Prostate gland (tissue), 2 donors: Measurements from ENCODE around the gene KRT72. TPM values are rescaled to one million over a fixed set of nuclear protein-coding genes. Genes with fewer than 3 reads are reported as not detected.

ENCODE experiments used
- DNase-seq: peaks from one replicate; pipeline ENCODE4 v3.0.0-alpha.2; 2019; ENCODE audit warnings: low spot score
- H3K27ac ChIP-seq, 2 donors: fragments of 200-600 bp; sonication (generic); 2 replicates each; pipeline ENCODE4 v1.5.1; 2017 to 2019
- H3K27me3 ChIP-seq: fragments of 200-600 bp; sonication (generic); replicated peaks from 2 replicates; pipeline ENCODE4 v1.5.1; 2019; ENCODE audit not compliant: insufficient read depth
- H3K36me3 ChIP-seq, 2 donors: fragments of 200-600 bp; sonication (generic); 1 replicate in 1 of 2; 2 replicates in 1 of 2; pipeline versions ENCODE4 v1.5.1 to v1.8.1; 2017 to 2019
- H3K4me1 ChIP-seq: fragments of 200-600 bp; sonication (generic); replicated peaks from 2 replicates; pipeline ENCODE4 v1.5.1; 2019
- H3K4me3 ChIP-seq, 2 donors: fragments of 200-600 bp; sonication (generic); 2 replicates each; pipeline ENCODE4 v1.5.1; 2017 to 2019
- H3K9me3 ChIP-seq: fragments of 200-600 bp; sonication (generic); 2 replicates; pipeline ENCODE4 v1.5.1; 2017
- POLR2A ChIP-seq: fragments of 450-650 bp; IDR thresholded peaks from one replicate; pipeline ENCODE4 v1.6.1; 2016; ENCODE audit warnings: antibody characterized with exemption, mild to moderate bottlenecking
- POLR2AphosphoS5 ChIP-seq: sonication (generic); formaldehyde crosslinking; IDR thresholded peaks from one replicate; pipeline ENCODE4 v1.6.1; 2017; ENCODE audit warnings: antibody characterized with exemption
- WGBS: methylation state at CpG from one replicate; pipeline ENCODE4 v1.1.5; 2018; 5-methylcytosine and 5-hydroxymethylcytosine counted together
- intact Hi-C: fragments of 100-400 bp; cut with DNase I; formaldehyde crosslinking; loops from one replicate; pipeline ENCODE4 v1.14.2; 2022
- total RNA-seq, 2 donors: library from RNA; depleted of rRNA; stranded (reverse); fragments of >200 nt; gene quantifications; one replicate each; pipeline ENCODE4 v1.1.0, GENCODE V29; 2016
- TF ChIP-seq, protein P1 (sequence below), 4 experiments: fragments of 200-600 bp in 2 of 4; fragments of 450-650 bp in 2 of 4; sonication (generic) in 2 of 4; IDR thresholded peaks; 1 replicate in 3 of 4; 2 replicates in 1 of 4; pipeline ENCODE4 v1.5.1; 2016 to 2019; ENCODE audit warnings: antibody characterized with exemption in 4 of 4, mild to moderate bottlenecking in 2 of 4, moderate library complexity in 2 of 4

Gene KRT72
- total RNA-seq, 2 donors from 2014 or later, result 22.1 TPM; not detected in 1

DNA sequence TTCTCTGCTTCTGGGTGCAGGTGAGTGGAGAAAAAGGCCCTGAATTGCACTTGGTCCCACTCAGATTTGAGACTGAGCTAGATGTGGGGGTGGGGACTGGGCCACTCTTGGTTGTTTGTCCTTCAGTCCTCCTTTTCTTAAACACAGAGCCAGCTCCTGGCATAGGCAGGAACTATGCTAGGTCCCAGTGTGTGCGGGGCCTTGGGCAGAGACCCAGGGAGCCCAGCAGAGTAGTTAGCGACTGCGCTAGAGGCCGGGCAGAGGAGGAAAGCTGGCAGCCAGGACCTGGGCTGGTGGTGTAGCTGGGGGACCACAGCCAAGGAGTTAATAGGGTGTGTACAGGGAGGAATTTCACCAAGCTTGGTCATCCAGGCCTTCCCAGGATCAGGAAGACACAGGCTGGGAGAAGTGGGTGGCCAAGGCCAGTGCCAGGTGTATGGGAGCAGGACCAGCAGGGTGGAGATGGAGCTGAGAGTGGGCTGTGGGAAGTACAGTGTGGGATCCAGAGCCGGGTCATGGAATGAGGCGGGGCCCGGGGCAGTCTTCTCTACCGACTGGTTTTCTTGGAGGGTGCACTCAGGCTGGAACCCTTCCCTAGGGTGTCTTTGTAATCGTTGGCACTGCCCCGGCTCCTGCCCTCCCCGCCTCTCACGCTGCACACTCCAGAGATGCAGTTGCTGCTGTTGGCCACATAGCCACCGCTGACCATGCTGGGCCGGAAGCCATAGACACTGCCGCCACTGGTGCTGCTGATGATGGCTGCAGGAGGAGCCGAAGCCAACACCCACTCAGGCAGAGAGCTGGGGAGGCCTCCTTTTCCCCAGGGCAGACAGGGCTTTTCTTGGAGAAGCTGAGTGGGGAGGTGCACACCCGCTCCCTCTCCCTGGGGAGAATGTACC lies 57.0 kb downstream of the KRT72 start:
- H3K27ac ChIP-seq, result no peak overlapping the region
- H3K9me3 ChIP-seq, result no peaks in the 10 kb centered on the region
- 51% methylated on average over 17 of the region's 17 CpGs for WGBS
- TF ChIP-seq, protein P1, sequence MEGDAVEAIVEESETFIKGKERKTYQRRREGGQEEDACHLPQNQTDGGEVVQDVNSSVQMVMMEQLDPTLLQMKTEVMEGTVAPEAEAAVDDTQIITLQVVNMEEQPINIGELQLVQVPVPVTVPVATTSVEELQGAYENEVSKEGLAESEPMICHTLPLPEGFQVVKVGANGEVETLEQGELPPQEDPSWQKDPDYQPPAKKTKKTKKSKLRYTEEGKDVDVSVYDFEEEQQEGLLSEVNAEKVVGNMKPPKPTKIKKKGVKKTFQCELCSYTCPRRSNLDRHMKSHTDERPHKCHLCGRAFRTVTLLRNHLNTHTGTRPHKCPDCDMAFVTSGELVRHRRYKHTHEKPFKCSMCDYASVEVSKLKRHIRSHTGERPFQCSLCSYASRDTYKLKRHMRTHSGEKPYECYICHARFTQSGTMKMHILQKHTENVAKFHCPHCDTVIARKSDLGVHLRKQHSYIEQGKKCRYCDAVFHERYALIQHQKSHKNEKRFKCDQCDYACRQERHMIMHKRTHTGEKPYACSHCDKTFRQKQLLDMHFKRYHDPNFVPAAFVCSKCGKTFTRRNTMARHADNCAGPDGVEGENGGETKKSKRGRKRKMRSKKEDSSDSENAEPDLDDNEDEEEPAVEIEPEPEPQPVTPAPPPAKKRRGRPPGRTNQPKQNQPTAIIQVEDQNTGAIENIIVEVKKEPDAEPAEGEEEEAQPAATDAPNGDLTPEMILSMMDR (IDR thresholded peaks at IDR 0.05), result peak in 1 of 4 experiments; percentile 19
- no peak for TF ChIP-seq POLR2AphosphoS5
- DNase-seq, result no peak
- no peak overlapping the region for H3K4me3 ChIP-seq
- intact Hi-C loops, result no loop called here
- H3K4me1 ChIP-seq, result no peaks in the 10 kb centered on the region
- H3K36me3 ChIP-seq, result no peaks in the 10 kb centered on the region
- H3K27me3 ChIP-seq, result no peaks in the 10 kb centered on the region

DNA sequence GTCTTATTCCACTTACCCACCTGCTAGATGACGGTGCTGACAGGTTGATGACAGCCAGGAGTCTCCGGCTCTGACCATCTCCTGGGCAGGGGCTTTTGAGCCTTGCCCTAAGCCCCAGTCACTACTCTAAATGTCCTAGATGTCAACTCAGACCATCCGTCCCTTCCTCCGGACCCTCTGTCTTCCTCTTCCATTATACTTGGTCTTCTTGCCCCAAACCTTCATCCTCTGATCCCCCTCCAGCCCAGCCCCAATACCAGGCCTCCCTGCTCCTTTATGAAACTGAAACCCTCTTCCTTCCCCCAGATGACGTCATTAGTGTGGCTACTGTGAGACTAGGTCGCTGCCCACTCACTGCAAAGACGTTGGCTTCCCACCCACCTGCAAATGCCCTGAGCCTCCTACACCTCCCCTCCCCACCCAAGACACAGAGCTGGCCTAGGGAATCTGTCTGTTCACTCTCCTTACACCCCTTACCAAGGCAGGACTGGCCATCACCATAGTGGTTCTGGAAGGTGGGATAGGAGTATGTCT lies 58.4 kb downstream of the KRT72 start:
- WGBS, result 83% methylated on average over 7 of the region's 7 CpGs
- Histone ChIP-seq H3K36me3 (no peaks in the 10 kb centered on the region), H3K27me3 (no peaks in the 10 kb centered on the region), H3K27ac (no peak overlapping the region), H3K4me3 (no peak overlapping the region), H3K4me1 (no peaks in the 10 kb centered on the region), H3K9me3 (no peaks in the 10 kb centered on the region)
- intact Hi-C loops, result no loop called here
- no peak for TF ChIP-seq POLR2A
- TF ChIP-seq POLR2AphosphoS5, result no peak
- TF ChIP-seq, protein P1 (IDR thresholded peaks at IDR 0.05), result no peak
- no peak for DNase-seq

DNA sequence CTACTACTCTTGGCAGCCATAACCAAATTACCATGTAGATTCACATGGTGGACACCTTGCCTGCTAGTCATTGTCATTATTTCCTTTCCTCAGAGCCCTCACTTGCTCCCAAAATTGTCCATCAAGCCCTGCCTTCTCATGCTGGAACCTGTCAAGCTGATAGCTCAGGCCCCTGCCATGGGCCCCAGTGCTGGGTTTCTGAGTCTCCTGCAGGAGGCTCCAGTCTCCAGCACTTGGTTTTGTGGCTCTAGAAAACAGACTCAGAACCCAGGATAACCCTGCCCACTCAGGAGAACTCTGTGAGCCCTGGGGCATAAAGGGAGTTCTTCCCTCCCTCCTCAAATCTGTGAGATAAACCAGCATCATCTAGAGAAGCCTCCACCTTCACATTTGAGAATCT lies 59.1 kb downstream of the KRT72 start:
- no peak for DNase-seq
- Histone ChIP-seq H3K27me3 (no peaks in the 10 kb centered on the region), H3K4me1 (no peaks in the 10 kb centered on the region), H3K27ac (no peak overlapping the region), H3K4me3 (no peak overlapping the region), H3K36me3 (no peaks in the 10 kb centered on the region), H3K9me3 (no peaks in the 10 kb centered on the region)
- intact Hi-C loops, result no loop called here
- TF ChIP-seq, protein P1 (IDR thresholded peaks at IDR 0.05), result no peak
- no peak for TF ChIP-seq POLR2AphosphoS5
- no peak for TF ChIP-seq POLR2A

DNA sequence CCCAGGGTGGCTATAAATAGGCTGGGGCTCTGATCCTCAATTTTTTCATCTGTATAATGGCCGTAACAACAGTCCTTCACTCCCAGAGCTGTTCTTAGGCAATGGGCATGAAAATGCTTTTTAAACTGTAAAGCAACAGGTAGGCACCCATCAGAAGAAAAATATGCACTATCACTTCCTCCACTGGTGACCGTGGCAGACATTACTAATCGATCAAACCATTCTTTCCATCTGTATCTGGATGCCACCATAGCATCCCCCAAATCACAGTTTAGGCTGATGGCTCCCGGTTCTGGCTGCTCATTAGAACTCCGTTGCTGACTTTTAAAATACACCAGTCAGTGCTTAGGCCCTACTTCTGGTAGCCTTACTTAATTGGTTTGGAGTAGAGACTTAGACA lies 59.6 kb downstream of the KRT72 start:
- Histone ChIP-seq H3K9me3 (no peaks in the 10 kb centered on the region), H3K27me3 (no peaks in the 10 kb centered on the region), H3K4me1 (no peaks in the 10 kb centered on the region), H3K27ac (no peak overlapping the region), H3K36me3 (no peaks in the 10 kb centered on the region), H3K4me3 (no peak overlapping the region)
- 98% methylated on average over 5 of the region's 5 CpGs for WGBS
- no peak for DNase-seq
- no peak for TF ChIP-seq POLR2AphosphoS5
- TF ChIP-seq, protein P1 (IDR thresholded peaks at IDR 0.05), result no peak
- TF ChIP-seq POLR2A, result no peak
- intact Hi-C loops, result no loop called here

DNA sequence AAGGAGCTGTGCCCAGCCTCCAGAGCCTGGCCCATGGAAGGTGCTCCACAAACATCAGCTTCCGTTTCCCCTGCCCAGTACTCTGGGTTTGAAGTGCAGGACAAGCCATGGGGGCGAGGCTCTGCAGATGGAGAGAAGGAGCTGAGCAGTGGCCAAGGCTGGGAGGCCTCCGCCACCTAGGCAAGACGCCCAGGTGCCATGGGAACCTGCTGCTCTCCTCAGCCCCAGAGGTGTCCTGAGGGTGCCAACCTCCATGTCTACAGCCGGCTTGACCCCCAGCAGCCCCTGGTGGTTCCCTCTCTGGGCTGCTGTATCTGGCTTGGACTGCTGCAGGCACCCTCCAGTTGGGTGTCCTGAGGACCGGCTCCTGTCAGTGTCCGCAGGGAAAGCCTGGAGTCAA lies 60.7 kb downstream of the KRT72 start:
- WGBS, result 87% methylated on average over 7 of the region's 7 CpGs
- Histone ChIP-seq H3K36me3 (no peaks in the 10 kb centered on the region), H3K4me3 (no peak overlapping the region), H3K4me1 (no peaks in the 10 kb centered on the region), H3K27ac (no peak overlapping the region), H3K27me3 (no peaks in the 10 kb centered on the region), H3K9me3 (no peaks in the 10 kb centered on the region)
- intact Hi-C loops, result no loop called here
- TF ChIP-seq, protein P1 (IDR thresholded peaks at IDR 0.05), result no peak
- TF ChIP-seq POLR2AphosphoS5 (no peak), POLR2A (no peak)
- no peak for DNase-seq
